Occipital lobe (tissue), 2 donors: ENCODE data around the gene PPIB. TPM values are rescaled to one million over a fixed set of nuclear protein-coding genes. Genes with fewer than 3 reads are reported as not detected.
A peak's percentile ranks its signal among the peaks of the same experiment; 100 is the strongest.

Experiments used
- DNase-seq: peaks from one replicate; lab custom pipeline; 2025; lab: John Stamatoyannopoulos, UW
- total RNA-seq: library from RNA; depleted of rRNA; stranded (reverse); fragments of >200 nt; gene quantifications from one replicate; pipeline ENCODE4 v1.2.3, GENCODE V29; 2014

PPIB gene
- total RNA-seq, 1 donor from 2014 or later, result 142 TPM

- no peak for DNase-seq
These were observed 4.3 kb downstream of the PPIB start for GRCh38 chr15:64158363-64159134.

DNA sequence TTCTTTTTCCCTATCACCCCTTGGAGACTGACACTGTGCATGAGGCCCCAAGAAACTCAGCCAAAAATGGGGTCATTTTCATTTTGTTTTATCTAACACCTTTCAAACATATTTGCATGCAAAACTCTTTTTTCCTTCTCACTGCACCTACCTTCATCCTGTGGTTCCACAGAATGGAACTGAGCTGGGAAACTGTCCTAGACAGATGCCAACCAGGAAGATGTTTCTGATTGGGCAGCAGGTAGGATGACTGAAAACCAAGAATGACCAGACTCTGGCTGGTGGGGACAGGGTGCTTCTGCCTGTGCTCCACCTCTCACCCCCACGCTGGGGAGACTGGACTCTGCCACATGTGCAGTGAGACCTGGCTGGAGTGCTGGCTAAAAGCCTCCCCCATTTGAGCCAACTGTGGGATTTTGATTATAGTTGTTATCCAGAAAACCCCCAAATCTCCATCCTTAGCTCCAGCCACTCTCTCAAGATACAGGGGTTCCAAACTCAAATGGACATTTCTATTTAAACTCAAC lies 5.2 kb downstream of the PPIB start:
- no peak for DNase-seq

- DNase-seq, result no peak
These were observed 6.0 kb downstream of the PPIB start for GRCh38 chr15:64156652-64157331.

DNA sequence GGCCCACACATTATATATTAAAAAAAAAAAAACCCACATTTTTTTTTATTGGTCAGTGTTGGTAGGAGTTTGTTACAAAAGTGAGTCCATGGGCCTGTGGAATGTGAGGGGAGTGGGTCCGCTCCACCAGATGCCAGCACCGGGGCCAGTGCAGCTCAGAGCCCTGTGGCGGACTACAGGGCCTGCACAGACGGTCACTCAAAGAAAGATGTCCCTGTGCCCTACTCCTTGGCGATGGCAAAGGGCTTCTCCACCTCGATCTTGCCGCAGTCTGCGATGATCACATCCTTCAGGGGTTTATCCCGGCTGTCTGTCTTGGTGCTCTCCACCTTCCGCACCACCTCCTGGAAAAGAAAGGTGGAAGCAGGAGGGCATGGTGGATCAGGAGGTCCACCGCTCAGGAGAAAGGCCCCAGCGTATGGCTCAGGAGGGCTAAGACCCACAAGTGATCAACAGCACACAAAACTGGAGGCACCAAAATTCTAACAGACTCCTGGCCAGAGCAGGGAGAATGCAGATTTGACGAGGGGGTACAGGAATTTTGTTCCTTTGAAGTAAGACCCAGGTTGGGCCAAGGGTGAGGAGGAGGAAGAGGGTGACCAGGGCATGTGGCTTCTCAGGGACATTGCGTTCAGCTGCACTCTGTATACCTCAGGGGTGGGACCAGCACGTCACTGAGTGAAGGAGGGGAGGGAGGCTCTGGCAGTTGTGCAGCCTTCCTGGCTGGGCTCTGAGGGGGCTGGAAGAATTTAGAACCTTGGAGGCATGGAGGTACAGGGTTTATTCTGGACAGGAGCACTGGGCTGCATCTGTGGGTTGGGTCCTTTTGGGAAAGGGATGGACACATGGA lies 6.8 kb downstream of the PPIB start:
- no peak for DNase-seq

GRCh38 chr15:64153480-64154367 lies 9.1 kb downstream of the PPIB start:
- DNase-seq, result peak; percentile 81

GRCh38 chr15:64152507-64153387 lies 10.1 kb downstream of the PPIB start:
- no peak for DNase-seq

- DNase-seq, result no peak
These were observed 10.9 kb downstream of the PPIB start, which contains the start of gene SNX22 for GRCh38 chr15:64151727-64152506. Gene SNX22, plus strand, starts transcription at chr15:64151731. Its CDS starts 45 bp downstream, at chr15:64151776.

DNA sequence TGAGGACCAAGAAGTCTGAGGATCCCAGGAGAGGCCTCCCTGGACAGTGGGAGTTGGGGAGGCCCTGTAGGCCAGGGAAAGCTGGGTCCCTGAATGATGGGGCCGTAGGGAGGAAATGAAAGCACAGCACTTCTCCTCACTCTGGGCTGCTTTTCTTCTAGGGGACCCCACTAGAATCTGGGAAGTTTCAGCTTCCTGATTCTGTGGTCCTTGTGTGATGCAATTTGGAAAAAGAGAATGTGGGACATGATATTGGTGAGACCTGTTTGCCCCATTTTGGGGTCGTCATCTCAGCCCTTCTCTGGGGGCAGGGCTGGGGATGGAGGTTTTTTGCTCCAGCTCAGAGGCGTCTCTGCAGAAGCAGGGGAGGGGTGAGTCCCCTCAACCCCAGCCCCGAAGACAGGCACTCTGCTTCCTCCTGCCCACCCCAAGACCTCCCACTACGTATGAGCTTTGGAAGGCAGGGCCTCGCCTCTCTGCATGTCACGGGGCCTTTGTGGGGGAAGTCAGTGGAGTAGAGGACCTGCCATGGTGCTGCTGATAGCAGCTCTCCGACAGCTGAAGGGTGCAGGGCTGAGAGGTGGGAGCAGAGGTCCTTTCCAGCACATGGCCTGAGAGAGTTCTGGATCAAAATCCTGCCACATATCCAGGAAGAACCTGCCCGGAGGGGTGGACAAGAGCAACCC lies 12.8 kb downstream of the PPIB start:
- no peak for DNase-seq

DNA sequence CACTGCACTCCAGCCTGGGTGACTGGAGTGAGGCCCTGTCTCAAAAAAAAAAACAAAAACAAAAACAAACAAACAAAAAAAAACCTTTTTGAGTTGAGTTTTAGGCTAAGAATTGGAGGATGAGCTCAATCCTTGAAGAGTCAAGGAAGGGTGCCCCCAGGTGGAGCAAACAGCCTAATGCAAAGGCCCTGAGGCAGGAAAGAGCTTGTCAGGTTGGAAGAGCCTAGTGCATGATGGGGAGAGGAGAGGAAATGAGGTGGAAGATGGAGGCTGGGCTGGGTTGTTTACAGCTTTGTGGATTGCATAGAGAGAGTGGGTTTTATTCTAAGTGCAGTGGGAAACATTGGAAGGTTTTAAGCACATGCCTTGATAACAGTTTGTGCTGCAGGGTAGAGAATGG lies 13.4 kb downstream of the PPIB start:
- DNase-seq, result no peak

- DNase-seq, result no peak
These were observed 14.2 kb downstream of the PPIB start for GRCh38 chr15:64148581-64148980.

- DNase-seq, result no peak
These were observed 14.7 kb downstream of the PPIB start for GRCh38 chr15:64148168-64148567.

DNA sequence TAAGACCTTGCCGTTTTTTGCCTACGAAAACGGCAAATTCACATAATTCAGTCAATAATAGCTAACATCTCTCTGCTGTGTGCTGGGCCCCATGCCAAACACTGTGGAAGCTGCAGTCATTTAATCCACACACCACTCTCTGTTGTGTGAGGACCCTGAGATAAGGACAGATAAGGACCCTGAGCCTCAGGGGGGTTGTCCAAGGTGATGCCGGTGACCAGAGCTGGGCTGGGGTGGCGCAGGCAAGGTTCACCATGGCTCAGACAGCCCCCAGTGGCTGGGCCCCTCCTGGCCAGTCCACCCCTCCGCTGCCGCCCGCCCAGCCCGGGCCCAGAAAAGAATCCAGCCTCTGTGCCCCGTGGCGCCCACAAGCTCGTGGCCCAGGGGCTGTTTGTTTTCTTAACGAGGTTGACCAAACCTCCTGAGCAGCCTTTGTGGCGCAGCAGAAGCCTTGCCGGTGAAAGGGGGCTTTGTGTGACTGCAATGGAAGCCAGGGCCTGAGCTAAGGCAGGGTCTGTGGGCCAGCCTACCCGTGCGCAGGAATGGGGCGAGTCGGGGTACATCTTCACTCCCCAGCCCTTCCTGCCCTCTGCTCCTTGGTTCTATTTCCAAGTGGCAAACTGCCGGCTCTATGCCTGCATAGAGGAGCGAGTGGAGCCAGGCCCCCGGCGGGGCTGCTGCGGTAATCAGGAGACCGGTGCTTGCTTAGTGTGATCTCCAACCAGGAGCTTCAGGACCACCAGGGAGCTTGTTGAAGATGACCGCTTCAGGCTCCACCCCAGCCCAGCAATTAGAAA lies 15.7 kb downstream of the PPIB start:
- DNase-seq, result no peak

- DNase-seq, result no peak
These were observed 16.3 kb downstream of the PPIB start for GRCh38 chr15:64146520-64146884.

GRCh38 chr15:64146041-64146440 lies 16.8 kb downstream of the PPIB start:
- no peak for DNase-seq

GRCh38 chr15:64144565-64145281 lies 18.1 kb downstream of the PPIB start:
- no peak for DNase-seq

- DNase-seq, result no peak
These were observed 18.6 kb downstream of the PPIB start for GRCh38 chr15:64144192-64144564.

GRCh38 chr15:64143276-64143675 lies 19.5 kb downstream of the PPIB start:
- no peak for DNase-seq
